ENCODE results near the gene SPTBN1.

- TF ChIP-seq GATA2 (IDR thresholded peaks at IDR 0.05; ENCODE audit: low read depth, low read length) (0 out of 2 replicates have a peak, but pooled peaks have one; percentile 36), GATA3 (IDR thresholded peaks at IDR 0.05; ENCODE audit: low read depth, low read length) (no peak)
Measured at GRCh38 chr2:54586494-54586893, 130.4 kb downstream of the SPTBN1 start.

All from SH-SY5Y (cell line).